ENCODE measurements around the gene KDM4B. TPM values are rescaled to one million over a fixed set of nuclear protein-coding genes. Genes with fewer than 3 reads are reported as not detected.
"Not testable (repeated sequence)": the region's sequence is repeated elsewhere in the genome, so short reads cannot be mapped to it uniquely, and the experiment has no call there.

Gene KDM4B
- total RNA-seq, 2 experiments from 2014 or later: 33.9 to 35.8 TPM

DNA sequence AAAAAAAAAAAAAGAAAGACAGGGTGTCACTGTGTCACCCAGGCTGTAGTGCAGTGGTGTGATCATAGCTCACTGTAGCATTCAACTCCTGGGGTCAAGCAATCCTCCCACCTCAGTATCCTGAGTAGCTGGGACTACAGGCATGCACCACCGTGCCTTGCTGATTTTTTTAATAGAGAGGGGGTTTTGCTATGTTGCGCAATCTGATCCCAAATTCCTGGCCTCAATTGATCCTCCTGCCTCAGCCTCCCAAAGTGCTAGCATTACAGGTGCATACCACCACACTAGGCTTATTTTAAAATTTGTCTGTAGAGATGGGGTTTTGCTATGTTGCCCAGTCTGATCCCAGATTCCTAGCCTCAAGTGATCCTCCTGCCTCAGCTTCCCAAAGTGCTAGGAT lies 212.4 kb downstream of the KDM4B start:
- H3K9me3 Mint-ChIP-seq (ENCODE audit: low read depth): no peaks in the 10 kb centered on the region
- H3K27me3 Mint-ChIP-seq: no peaks in the 10 kb centered on the region
- POLR2A ChIA-PET: no interaction called here
- no peak overlapping the region for H3K27ac Mint-ChIP-seq
- intact Hi-C loops (cut with DNase I, micrococcal nuclease): no loop called here
- DNase-seq (no peak), ATAC-seq (no peak)
- CTCF ChIA-PET: no interaction called here
- H3K36me3 Mint-ChIP-seq (ENCODE audit: low read depth): no peaks in the 10 kb centered on the region
- H3K4me3 Mint-ChIP-seq: no peak overlapping the region
- H3K4me1 Mint-ChIP-seq: no peaks in the 10 kb centered on the region

DNA sequence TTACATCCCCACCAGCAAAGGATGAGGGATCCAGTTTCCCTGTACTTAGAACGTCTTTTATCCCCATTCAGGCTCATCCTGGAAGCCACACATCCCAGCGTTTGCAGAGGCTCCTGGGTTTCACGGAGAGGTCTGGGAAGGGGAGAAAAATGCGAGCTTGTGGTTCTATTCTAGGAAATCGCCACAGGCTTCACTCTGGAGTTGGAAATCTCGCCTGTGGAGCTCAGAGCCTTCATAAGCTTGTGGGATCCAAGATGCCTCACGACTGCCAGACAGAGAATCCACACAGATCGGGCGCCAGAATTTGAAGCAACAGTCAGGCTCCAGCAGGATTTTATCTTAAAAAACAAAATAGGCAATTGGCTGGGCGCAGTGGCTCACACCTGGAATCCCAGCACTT lies 213.8 kb downstream of the KDM4B start:
- ChIA-PET CTCF (no interaction called here), POLR2A (no interaction called here)
- Mint-ChIP-seq H3K4me3 (no peak overlapping the region), H3K27ac (no peak overlapping the region), H3K9me3 (ENCODE audit: low read depth) (no peaks in the 10 kb centered on the region), H3K36me3 (ENCODE audit: low read depth) (no peaks in the 10 kb centered on the region), H3K27me3 (no peaks in the 10 kb centered on the region), H3K4me1 (no peaks in the 10 kb centered on the region)
- ATAC-seq (no peak), DNase-seq (no peak)
- intact Hi-C loops (cut with DNase I, micrococcal nuclease): no loop called here

DNA sequence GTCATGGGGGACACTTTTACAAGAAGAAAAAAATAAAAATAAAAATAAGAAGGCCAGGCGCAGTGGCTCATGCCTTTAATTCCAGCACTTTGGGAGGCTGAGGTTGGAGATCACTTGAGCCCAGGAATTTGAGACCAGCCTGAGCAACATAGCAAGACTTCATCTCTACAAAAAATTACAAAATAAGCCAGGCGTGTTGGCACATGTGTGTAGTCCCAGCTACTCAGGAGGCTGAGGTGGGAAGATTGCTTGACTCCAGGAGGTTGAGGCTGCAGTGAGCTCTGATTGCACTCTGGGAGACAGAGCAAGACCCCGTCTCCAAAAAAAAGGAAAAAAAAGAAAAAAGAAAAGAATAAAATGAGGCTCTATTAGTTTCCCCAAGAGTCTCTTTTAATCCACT lies 214.7 kb downstream of the KDM4B start:
- ATAC-seq: no peak
- ChIA-PET CTCF (interaction anchor here (0.6 kb wide), 1 partner anchor 792 kb away, joined by 3 read pairs; no protein-coding TSS in a partner anchor), POLR2A (no interaction called here)
- Mint-ChIP-seq H3K27ac (no peak overlapping the region), H3K36me3 (ENCODE audit: low read depth) (no peaks in the 10 kb centered on the region), H3K4me3 (no peak overlapping the region), H3K4me1 (no peaks in the 10 kb centered on the region), H3K9me3 (ENCODE audit: low read depth) (no peaks in the 10 kb centered on the region), H3K27me3 (peaks cover 3% of the 10 kb centered on the region)
- DNase-seq: no peak
- intact Hi-C loops (cut with DNase I, micrococcal nuclease): no loop called here

DNA sequence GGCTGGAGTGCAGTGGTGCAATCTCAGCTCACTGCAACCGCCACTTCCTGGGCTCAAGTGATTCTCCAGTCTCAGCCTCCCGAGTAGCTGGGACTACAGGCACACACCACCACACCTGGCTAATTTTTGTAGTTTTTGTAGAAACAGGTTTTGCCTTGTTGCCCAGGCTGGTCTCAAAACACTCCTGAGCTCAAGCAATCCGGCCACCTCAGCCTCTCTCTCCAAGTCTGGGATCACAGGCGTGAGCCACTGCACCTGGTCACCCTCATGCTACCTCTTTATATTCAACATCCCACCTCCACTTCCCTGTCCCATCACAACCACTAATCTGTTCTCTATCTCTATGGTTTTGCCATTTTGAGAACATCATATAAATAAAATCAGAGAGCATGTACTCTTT lies 216.0 kb downstream of the KDM4B start:
- DNase-seq: no peak
- peaks cover 3% of the 10 kb centered on the region for H3K27me3 Mint-ChIP-seq

DNA sequence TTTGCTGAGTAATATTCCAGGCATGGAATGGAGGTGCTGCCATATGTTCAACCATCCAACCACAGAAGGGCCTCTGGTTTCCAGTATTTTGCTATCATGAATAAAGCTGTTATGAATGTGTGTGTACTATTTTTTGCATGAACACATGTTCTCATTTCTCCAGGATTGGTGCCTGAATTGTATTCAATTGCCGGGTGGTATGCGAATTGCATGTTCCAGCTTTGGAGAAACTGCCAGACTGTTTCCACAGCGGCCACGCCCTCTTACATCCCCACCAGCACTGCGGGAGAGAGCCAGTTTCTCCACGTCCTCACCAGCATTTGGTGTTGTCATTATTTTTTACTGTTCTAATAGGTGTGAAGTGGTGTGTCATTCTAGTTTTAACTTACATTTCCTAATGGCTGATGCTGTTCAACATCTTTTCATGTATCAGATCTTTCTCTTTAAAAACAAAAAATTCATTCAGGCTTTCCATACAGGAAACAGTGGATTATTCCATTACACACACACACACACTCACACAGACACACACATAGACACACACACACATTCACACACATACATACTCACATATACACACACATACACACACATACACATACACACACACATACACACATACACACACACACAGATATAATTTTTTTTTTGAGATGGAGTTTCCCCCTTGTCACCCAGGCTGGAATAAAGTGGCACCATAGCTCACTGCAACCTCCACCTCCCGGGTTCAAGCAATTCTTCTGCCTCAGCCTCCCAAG lies 217.6 kb downstream of the KDM4B start:
- Mint-ChIP-seq H3K9me3 (ENCODE audit: low read depth) (no peaks in the 10 kb centered on the region), H3K27ac (no peak overlapping the region), H3K36me3 (ENCODE audit: low read depth) (no peaks in the 10 kb centered on the region), H3K27me3 (peaks cover 5% of the 10 kb centered on the region), H3K4me1 (no peaks in the 10 kb centered on the region), H3K4me3 (no peak overlapping the region)
- intact Hi-C loops (cut with DNase I, micrococcal nuclease): no loop called here
- CTCF ChIA-PET: no interaction called here
- POLR2A ChIA-PET: no interaction called here
- ATAC-seq (no peak), DNase-seq (no peak)

More for the DNA sequence above, 216.0 kb downstream of the KDM4B start:
- intact Hi-C loops (cut with DNase I, micrococcal nuclease): no loop called here
- no peak overlapping the region for H3K4me3 Mint-ChIP-seq
- ATAC-seq: no peak
- H3K4me1 Mint-ChIP-seq: no peaks in the 10 kb centered on the region
- ChIA-PET CTCF (interaction anchor here (0.7 kb wide), 1 partner anchor 361 kb away, joined by 4 read pairs; no protein-coding TSS in a partner anchor), POLR2A (no interaction called here)
- no peaks in the 10 kb centered on the region for H3K9me3 Mint-ChIP-seq (ENCODE audit: low read depth)
- H3K36me3 Mint-ChIP-seq (ENCODE audit: low read depth): no peaks in the 10 kb centered on the region
- no peak overlapping the region for H3K27ac Mint-ChIP-seq

DNA sequence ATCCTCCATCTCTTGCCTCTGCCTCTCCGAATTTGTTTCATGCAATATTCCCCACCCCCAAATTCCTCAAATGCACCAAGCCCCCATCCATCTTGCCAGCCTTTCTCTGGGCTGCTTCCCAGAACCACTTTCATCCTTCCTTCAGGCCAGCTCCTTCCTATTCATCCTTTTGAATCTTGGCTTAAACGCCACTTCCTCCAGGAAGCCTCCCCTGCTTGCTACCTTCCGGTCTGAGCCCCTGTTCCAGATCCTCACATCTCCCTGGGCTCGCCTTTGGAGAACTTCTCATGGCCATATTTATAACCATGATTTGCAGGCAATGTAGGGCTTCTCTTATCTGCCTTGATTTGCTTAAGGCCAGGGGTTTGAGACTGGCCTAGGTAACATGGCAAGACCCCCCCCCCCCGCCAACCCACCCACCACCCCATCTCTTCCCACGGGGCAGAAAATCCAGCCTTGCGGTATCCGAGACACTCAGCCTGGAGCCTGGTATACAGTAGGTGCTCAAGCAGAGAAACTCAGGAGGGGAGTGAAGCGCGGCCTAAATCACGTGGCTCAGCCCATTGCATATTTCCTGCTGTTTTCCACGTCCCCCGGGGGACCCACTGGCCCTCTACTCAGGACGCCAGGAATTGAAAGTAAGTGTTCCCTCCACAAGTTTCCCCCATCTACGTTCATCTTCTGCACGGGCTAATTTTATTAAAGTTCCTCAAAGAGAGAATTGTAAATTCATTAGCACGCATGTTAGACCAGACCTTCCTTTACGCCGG lies 219.8 kb downstream of the KDM4B start:
- ATAC-seq: no peak
- no peak for DNase-seq
- intact Hi-C loops (cut with DNase I, micrococcal nuclease): no loop called here
- Mint-ChIP-seq H3K27ac (no peak overlapping the region), H3K4me3 (no peak overlapping the region), H3K4me1 (no peaks in the 10 kb centered on the region), H3K36me3 (ENCODE audit: low read depth) (no peaks in the 10 kb centered on the region), H3K9me3 (ENCODE audit: low read depth) (no peaks in the 10 kb centered on the region), H3K27me3 (peaks cover 5% of the 10 kb centered on the region)
- POLR2A ChIA-PET: no interaction called here
- CTCF ChIA-PET: no interaction called here

DNA sequence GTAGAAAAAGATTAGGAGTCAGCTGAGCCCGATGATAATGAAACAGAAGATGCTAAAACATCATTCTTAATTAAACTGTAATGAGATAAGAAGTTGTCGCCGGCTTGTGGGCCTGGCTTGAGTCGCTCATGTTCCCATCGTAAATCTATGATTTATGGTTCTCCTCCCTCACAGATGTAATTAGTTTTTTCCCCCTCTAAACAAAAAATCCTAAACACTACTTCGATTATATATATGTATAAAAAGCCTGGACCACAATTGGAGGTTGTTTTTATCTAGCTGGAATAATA lies 220.3 kb downstream of the KDM4B start:
- Mint-ChIP-seq H3K4me1 (no peaks in the 10 kb centered on the region), H3K36me3 (ENCODE audit: low read depth) (no peaks in the 10 kb centered on the region), H3K27me3 (peaks cover 5% of the 10 kb centered on the region), H3K4me3 (no peak overlapping the region), H3K9me3 (ENCODE audit: low read depth) (no peaks in the 10 kb centered on the region), H3K27ac (no peak overlapping the region)
- CTCF ChIA-PET: no interaction called here
- DNase-seq (no peak), ATAC-seq (no peak)
- intact Hi-C loops (cut with DNase I, micrococcal nuclease): no loop called here
- POLR2A ChIA-PET: interaction anchor here (0.6 kb wide), 1 partner anchor 134 kb away, joined by 3 read pairs; no protein-coding TSS in a partner anchor

DNA sequence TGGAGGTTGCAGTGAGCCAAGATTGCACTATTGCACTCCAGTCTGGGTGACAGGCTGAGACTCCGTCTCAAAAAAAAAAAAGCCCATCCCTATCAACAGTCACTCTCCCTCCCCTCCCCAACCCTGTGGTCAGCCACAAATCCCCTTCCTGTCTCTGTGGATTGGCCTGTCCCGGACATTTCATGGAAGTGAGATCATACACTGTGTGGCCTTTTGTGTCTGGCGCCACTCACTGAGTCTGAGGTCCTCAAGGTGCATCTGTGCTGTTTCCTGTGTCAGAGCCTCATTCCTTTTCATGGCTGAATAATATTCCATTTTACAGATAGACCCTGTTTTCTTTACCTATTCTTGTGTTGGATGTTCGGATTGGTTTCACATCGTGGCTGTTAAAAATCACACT lies 222.2 kb downstream of the KDM4B start:
- no peak for ATAC-seq
- no peak overlapping the region for H3K4me3 Mint-ChIP-seq

DNA sequence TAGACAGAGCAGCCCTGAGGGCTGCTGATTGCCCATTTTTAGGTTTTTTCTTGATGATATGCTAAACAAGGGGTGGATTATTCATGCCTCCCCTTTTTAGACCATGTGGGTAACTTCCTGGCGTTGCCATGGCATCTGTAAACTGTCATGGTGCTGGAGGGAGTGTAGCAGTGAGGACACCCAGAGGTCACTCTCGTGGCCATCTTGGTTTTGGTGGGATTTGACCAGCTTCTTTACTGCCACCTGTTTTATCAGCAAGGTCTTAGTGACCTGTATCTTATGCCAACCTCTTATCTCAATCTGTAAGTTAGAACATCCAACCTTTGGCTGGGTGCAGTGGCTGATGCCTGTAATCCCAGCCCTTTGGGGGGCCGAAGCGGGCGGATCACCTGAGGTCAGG lies 223.7 kb downstream of the KDM4B start:
- H3K4me3 Mint-ChIP-seq: no peak overlapping the region
- DNase-seq (no peak), ATAC-seq (no peak)
- no peaks in the 10 kb centered on the region for H3K4me1 Mint-ChIP-seq
- CTCF ChIA-PET: interaction anchor here (0.6 kb wide), 1 partner anchor 197 kb away, joined by 3 read pairs; no protein-coding TSS in a partner anchor
- H3K36me3 Mint-ChIP-seq (ENCODE audit: low read depth): no peaks in the 10 kb centered on the region
- intact Hi-C loops (cut with DNase I, micrococcal nuclease): no loop called here
- H3K9me3 Mint-ChIP-seq (ENCODE audit: low read depth): no peaks in the 10 kb centered on the region
- peaks cover 5% of the 10 kb centered on the region for H3K27me3 Mint-ChIP-seq
- no peak overlapping the region for H3K27ac Mint-ChIP-seq
- POLR2A ChIA-PET: no interaction called here

More for the DNA sequence above, 222.2 kb downstream of the KDM4B start:
- no peaks in the 10 kb centered on the region for H3K9me3 Mint-ChIP-seq (ENCODE audit: low read depth)
- CTCF ChIA-PET: no interaction called here
- DNase-seq: no peak
- H3K27me3 Mint-ChIP-seq: peaks cover 5% of the 10 kb centered on the region
- intact Hi-C loops (cut with DNase I, micrococcal nuclease): no loop called here
- POLR2A ChIA-PET: no interaction called here
- H3K27ac Mint-ChIP-seq: no peak overlapping the region
- no peaks in the 10 kb centered on the region for H3K4me1 Mint-ChIP-seq
- H3K36me3 Mint-ChIP-seq (ENCODE audit: low read depth): no peaks in the 10 kb centered on the region

DNA sequence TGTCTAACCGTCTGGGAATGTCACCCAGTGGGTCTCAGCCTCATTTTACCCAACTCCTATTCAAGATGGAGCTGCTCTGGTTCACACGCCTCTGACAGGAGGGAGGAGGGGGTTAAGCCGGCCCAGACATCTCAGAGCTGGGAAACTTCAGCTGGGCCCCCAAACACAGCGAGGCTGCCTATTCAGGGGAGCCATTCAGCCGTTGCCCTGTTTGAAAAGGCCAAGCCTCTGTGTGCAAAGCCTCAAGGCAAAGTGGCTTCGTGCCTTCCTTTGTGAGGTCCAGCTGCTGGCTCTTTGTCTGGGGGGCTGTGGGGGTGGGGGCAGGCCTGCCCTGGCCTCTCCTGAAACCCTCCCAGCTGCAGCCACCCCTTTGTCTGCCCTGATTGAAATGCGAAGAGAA lies 224.3 kb downstream of the KDM4B start:
- ATAC-seq (no peak), DNase-seq (no peak)
- Mint-ChIP-seq H3K36me3 (ENCODE audit: low read depth) (no peaks in the 10 kb centered on the region), H3K9me3 (ENCODE audit: low read depth) (no peaks in the 10 kb centered on the region), H3K4me3 (no peak overlapping the region), H3K27me3 (peaks cover 5% of the 10 kb centered on the region), H3K27ac (no peak overlapping the region), H3K4me1 (no peaks in the 10 kb centered on the region)
- POLR2A ChIA-PET: no interaction called here
- intact Hi-C loops (cut with DNase I, micrococcal nuclease): no loop called here
- CTCF ChIA-PET: no interaction called here

DNA sequence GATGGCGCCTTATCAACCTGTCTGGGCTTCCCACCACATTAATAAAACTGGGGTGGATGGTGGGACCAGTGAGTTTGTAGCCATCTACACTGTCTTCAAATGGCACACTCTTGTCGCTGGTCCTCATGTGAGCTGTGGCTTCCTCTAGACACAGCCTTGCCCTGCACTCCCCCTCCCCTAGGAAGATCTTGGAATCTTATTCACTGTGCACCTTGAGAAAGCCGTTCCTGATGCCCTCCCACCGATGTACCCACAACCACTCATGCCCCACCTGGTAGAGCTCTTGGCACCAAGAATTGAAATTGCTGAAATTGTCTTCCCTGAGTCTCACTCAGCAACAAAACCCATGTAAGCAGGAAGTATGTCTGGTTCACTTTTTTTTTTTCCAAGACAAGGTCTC lies 225.7 kb downstream of the KDM4B start:
- Mint-ChIP-seq H3K4me1 (no peaks in the 10 kb centered on the region), H3K9me3 (ENCODE audit: low read depth) (peaks cover under 1% of the 10 kb centered on the region), H3K27me3 (peaks cover 2% of the 10 kb centered on the region), H3K4me3 (no peak overlapping the region), H3K36me3 (ENCODE audit: low read depth) (no peaks in the 10 kb centered on the region), H3K27ac (no peak overlapping the region)
- intact Hi-C loops (cut with DNase I, micrococcal nuclease): no loop called here
- ATAC-seq: no peak
- DNase-seq: no peak
- POLR2A ChIA-PET: interaction anchor here (0.6 kb wide), 1 partner anchor 13 kb away, joined by 4 read pairs; no protein-coding TSS in a partner anchor
- CTCF ChIA-PET: interaction anchor here (0.6 to 1.0 kb wide), 2 partner anchors 149 to 385 kb away, joined by 3 read pairs; no protein-coding TSS in a partner anchor

DNA sequence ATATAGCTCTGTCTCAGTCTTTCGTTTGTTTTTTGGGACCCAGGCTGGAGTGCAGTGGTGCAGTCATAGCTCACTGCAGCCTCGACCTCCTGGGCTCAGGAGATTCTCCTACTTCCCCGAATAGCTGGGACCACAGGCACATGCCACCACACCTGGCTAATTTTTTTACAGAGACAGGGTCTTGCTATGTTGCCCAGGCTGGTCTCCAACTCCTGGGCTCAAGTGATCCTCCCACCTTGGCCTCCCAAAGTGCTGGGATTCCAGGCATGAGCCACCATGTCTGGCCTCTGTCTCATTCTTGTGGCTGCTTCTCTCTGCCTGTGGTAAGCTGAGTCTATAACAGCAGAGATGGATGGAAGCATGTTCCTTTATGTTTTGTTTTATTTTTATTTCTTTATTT lies 226.7 kb downstream of the KDM4B start:
- CTCF ChIA-PET: interaction anchor here (1.0 kb wide), 1 partner anchor 386 kb away, joined by 3 read pairs; no protein-coding TSS in a partner anchor

More for the DNA sequence above, 226.7 kb downstream of the KDM4B start:
- H3K9me3 Mint-ChIP-seq (ENCODE audit: low read depth); DNase-seq; POLR2A ChIA-PET; H3K27me3 Mint-ChIP-seq; H3K36me3 Mint-ChIP-seq (ENCODE audit: low read depth); H3K4me3 Mint-ChIP-seq; ATAC-seq; intact Hi-C loops (cut with DNase I, micrococcal nuclease); H3K4me1 Mint-ChIP-seq; H3K27ac Mint-ChIP-seq: not testable (repeated sequence)
